ENCODE data around the gene BTF3L4.
"Not testable (repeated sequence)": the region's sequence is repeated elsewhere in the genome, so short reads cannot be mapped to it uniquely, and the experiment has no call there.

The BTF3L4 gene

GRCh38 chr1:52033190-52034049 lies 22.7 kb upstream of the BTF3L4 start, which contains the start of gene KTI12:
Gene KTI12, minus strand, starts transcription at chr1:52033810. Its CDS starts 49 bp downstream, at chr1:52033761.
- Histone ChIP-seq H3K27me3 (ENCODE audit: control insufficient read depth in 1 of 2, insufficient read depth in 2 of 2, low read length in 2 of 2) (no peaks in the 10 kb centered on the region), H3K9ac (ENCODE audit: low read length in 2 of 2) (peak within 1 kb of the TSS; percentile 73 to 82), H3K4me3 (ENCODE audit: low read length in 2 of 2) (peak within 1 kb of the TSS; percentile 77 to 97), H3K4me1 (ENCODE audit: control insufficient read depth, insufficient read depth, low read length) (peaks cover 12% of the 10 kb centered on the region), H3K27ac (ENCODE audit: low read length) (peak within 1 kb of the TSS; percentile 59), H3K36me3 (ENCODE audit: control insufficient read depth in 2 of 2, insufficient read depth in 2 of 2, low read length in 2 of 2) (no peaks in the 10 kb centered on the region), H3K9me3 (ENCODE audit: control insufficient read depth in 2 of 2, low read length in 2 of 2) (no peaks in the 10 kb centered on the region)

GRCh38 chr1:52034050-52034384 lies 22.1 kb upstream of the BTF3L4 start:
- peak overlapping the region; percentile 59 for H3K27ac ChIP-seq (ENCODE audit: low read length)
- no peaks in the 10 kb centered on the region for H3K27me3 ChIP-seq (ENCODE audit: control insufficient read depth in 1 of 2, insufficient read depth in 2 of 2, low read length in 2 of 2)
- no peaks in the 10 kb centered on the region for H3K9me3 ChIP-seq (ENCODE audit: control insufficient read depth in 2 of 2, low read length in 2 of 2)
- H3K9ac ChIP-seq (ENCODE audit: low read length in 2 of 2): peak overlapping the region; percentile 73 to 82
- peaks cover 0 to under 1% of the 10 kb centered on the region in 2 donors for H3K36me3 ChIP-seq (ENCODE audit: control insufficient read depth in 2 of 2, insufficient read depth in 2 of 2, low read length in 2 of 2)
- peaks cover 12% of the 10 kb centered on the region for H3K4me1 ChIP-seq (ENCODE audit: control insufficient read depth, insufficient read depth, low read length)
- H3K4me3 ChIP-seq (ENCODE audit: low read length in 2 of 2): peak overlapping the region; percentile 77 to 97

GRCh38 chr1:52037402-52037814 lies 18.7 kb upstream of the BTF3L4 start:
- Histone ChIP-seq H3K4me3 (ENCODE audit: low read length in 2 of 2) (no peak overlapping the region), H3K9me3 (ENCODE audit: control insufficient read depth in 2 of 2, low read length in 2 of 2) (no peaks in the 10 kb centered on the region), H3K27ac (ENCODE audit: low read length) (no peak overlapping the region)

GRCh38 chr1:52037909-52038308 lies 18.2 kb upstream of the BTF3L4 start:
- Histone ChIP-seq H3K9me3 (ENCODE audit: control insufficient read depth in 2 of 2, low read length in 2 of 2) (no peaks in the 10 kb centered on the region), H3K27ac (ENCODE audit: low read length) (no peak overlapping the region), H3K36me3 (ENCODE audit: control insufficient read depth in 2 of 2, insufficient read depth in 2 of 2, low read length in 2 of 2) (peaks cover 0 to 2% of the 10 kb centered on the region in 2 donors), H3K4me3 (ENCODE audit: low read length in 2 of 2) (no peak overlapping the region), H3K4me1 (ENCODE audit: control insufficient read depth, insufficient read depth, low read length) (peaks cover under 1% of the 10 kb centered on the region), H3K27me3 (ENCODE audit: control insufficient read depth in 1 of 2, insufficient read depth in 2 of 2, low read length in 2 of 2) (no peaks in the 10 kb centered on the region), H3K9ac (ENCODE audit: low read length in 2 of 2) (no peak overlapping the region)

More at GRCh38 chr1:52037402-52037814, 18.7 kb upstream of the BTF3L4 start:
- Histone ChIP-seq H3K9ac (ENCODE audit: low read length in 2 of 2) (no peak overlapping the region), H3K4me1 (ENCODE audit: control insufficient read depth, insufficient read depth, low read length) (peaks cover 5% of the 10 kb centered on the region), H3K36me3 (ENCODE audit: control insufficient read depth in 2 of 2, insufficient read depth in 2 of 2, low read length in 2 of 2) (peaks cover 0 to 2% of the 10 kb centered on the region in 2 donors), H3K27me3 (ENCODE audit: control insufficient read depth in 1 of 2, insufficient read depth in 2 of 2, low read length in 2 of 2) (no peaks in the 10 kb centered on the region)

DNA sequence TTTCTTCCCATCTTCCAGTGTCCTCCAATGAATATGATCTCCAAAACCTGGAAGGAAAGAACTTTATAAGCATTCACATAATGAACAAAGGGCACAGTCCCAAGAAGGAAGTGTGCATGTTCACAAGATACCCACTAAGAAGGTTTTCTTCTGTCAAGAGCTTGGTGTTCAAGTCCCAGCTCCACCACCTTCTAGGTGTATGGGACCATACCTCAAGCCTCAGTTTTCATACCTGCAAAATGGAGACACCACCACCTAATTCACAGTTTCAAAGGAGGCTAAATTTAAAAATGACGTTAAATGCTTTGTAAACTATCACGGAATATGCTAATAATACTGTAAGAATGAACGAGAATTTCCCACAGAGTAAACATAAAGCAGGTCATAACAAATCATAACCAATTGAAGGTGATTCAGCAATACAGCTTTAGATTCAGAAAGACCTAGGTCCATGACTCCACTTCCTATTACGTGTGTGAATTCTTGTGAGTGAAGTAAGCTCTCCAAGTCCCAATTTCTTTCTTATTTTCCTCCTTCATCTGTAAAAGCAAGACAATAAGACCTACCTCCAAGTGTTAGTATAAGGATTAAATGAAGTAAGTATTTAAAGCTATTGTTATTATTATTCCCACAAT lies 14.4 kb upstream of the BTF3L4 start:
- Histone ChIP-seq H3K4me3 (ENCODE audit: low read length in 2 of 2) (no peak overlapping the region), H3K9me3 (ENCODE audit: control insufficient read depth in 2 of 2, low read length in 2 of 2) (no peaks in the 10 kb centered on the region), H3K4me1 (ENCODE audit: control insufficient read depth, insufficient read depth, low read length) (no peaks in the 10 kb centered on the region), H3K27me3 (ENCODE audit: control insufficient read depth in 1 of 2, insufficient read depth in 2 of 2, low read length in 2 of 2) (no peaks in the 10 kb centered on the region), H3K9ac (ENCODE audit: low read length in 2 of 2) (no peak overlapping the region), H3K36me3 (ENCODE audit: control insufficient read depth in 2 of 2, insufficient read depth in 2 of 2, low read length in 2 of 2) (peaks cover 0 to 4% of the 10 kb centered on the region in 2 donors), H3K27ac (ENCODE audit: low read length) (no peak overlapping the region)

GRCh38 chr1:52045236-52045635 lies 10.9 kb upstream of the BTF3L4 start:
- H3K27ac ChIP-seq (ENCODE audit: low read length): no peak overlapping the region
- H3K27me3 ChIP-seq (ENCODE audit: control insufficient read depth in 1 of 2, insufficient read depth in 2 of 2, low read length in 2 of 2): no peaks in the 10 kb centered on the region
- H3K4me1 ChIP-seq (ENCODE audit: control insufficient read depth, insufficient read depth, low read length): no peaks in the 10 kb centered on the region
- peaks cover 0 to 2% of the 10 kb centered on the region in 2 donors for H3K36me3 ChIP-seq (ENCODE audit: control insufficient read depth in 2 of 2, insufficient read depth in 2 of 2, low read length in 2 of 2)
- H3K9ac ChIP-seq (ENCODE audit: low read length in 2 of 2): no peak overlapping the region
- H3K4me3 ChIP-seq (ENCODE audit: low read length in 2 of 2): no peak overlapping the region
- no peaks in the 10 kb centered on the region for H3K9me3 ChIP-seq (ENCODE audit: control insufficient read depth in 2 of 2, low read length in 2 of 2)

- not testable (repeated sequence) for H3K27ac ChIP-seq (ENCODE audit: low read length); H3K9ac ChIP-seq (ENCODE audit: low read length in 2 of 2); H3K36me3 ChIP-seq (ENCODE audit: control insufficient read depth in 2 of 2, insufficient read depth in 2 of 2, low read length in 2 of 2); H3K4me1 ChIP-seq (ENCODE audit: control insufficient read depth, insufficient read depth, low read length); H3K27me3 ChIP-seq (ENCODE audit: control insufficient read depth in 1 of 2, insufficient read depth in 2 of 2, low read length in 2 of 2); H3K9me3 ChIP-seq (ENCODE audit: control insufficient read depth in 2 of 2, low read length in 2 of 2); H3K4me3 ChIP-seq (ENCODE audit: low read length in 2 of 2)
These were observed 10.4 kb upstream of the BTF3L4 start for GRCh38 chr1:52045666-52046195.

GRCh38 chr1:52049337-52049736 lies 6.8 kb upstream of the BTF3L4 start:
- not testable (repeated sequence) for H3K27me3 ChIP-seq (ENCODE audit: control insufficient read depth in 1 of 2, insufficient read depth in 2 of 2, low read length in 2 of 2); H3K4me1 ChIP-seq (ENCODE audit: control insufficient read depth, insufficient read depth, low read length); H3K9ac ChIP-seq (ENCODE audit: low read length in 2 of 2); H3K27ac ChIP-seq (ENCODE audit: low read length); H3K36me3 ChIP-seq (ENCODE audit: control insufficient read depth in 2 of 2, insufficient read depth in 2 of 2, low read length in 2 of 2); H3K4me3 ChIP-seq (ENCODE audit: low read length in 2 of 2); H3K9me3 ChIP-seq (ENCODE audit: control insufficient read depth in 2 of 2, low read length in 2 of 2)

DNA sequence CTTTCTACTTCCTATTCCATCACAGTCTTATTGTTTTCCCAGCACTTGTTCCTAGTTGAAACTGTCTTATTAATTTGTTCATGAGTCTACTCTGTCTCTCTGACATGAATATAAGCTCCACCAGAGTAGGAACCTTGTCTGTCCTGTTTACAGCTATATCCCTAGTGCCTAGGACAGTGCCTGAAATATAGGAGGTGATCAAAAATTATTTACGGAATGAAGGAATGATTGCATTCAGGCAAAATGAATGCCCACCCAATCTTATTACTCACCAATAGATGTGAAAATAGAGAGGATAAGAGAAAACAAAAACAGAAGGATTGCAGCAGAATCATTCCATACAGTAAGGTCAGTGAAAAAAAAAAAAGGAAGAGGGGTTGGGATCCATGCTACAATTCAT lies 2.2 kb upstream of the BTF3L4 start:
- no peaks in the 10 kb centered on the region for H3K27me3 ChIP-seq (ENCODE audit: control insufficient read depth in 1 of 2, insufficient read depth in 2 of 2, low read length in 2 of 2)
- H3K9me3 ChIP-seq (ENCODE audit: control insufficient read depth in 2 of 2, low read length in 2 of 2): no peaks in the 10 kb centered on the region
- peaks cover 0 to 3% of the 10 kb centered on the region in 2 donors for H3K36me3 ChIP-seq (ENCODE audit: control insufficient read depth in 2 of 2, insufficient read depth in 2 of 2, low read length in 2 of 2)
- peak overlapping the region in 1 of 2 donors; percentile 97 for H3K4me3 ChIP-seq (ENCODE audit: low read length in 2 of 2)
- no peak overlapping the region for H3K9ac ChIP-seq (ENCODE audit: low read length in 2 of 2)
- H3K27ac ChIP-seq (ENCODE audit: low read length): no peak overlapping the region
- H3K4me1 ChIP-seq (ENCODE audit: control insufficient read depth, insufficient read depth, low read length): peaks cover 20% of the 10 kb centered on the region

GRCh38 chr1:52054496-52055065 lies 1.5 kb upstream of the BTF3L4 start:
- Histone ChIP-seq H3K27ac (ENCODE audit: low read length) (peak overlapping the region; percentile 83), H3K4me1 (ENCODE audit: control insufficient read depth, insufficient read depth, low read length) (peaks cover 20% of the 10 kb centered on the region), H3K9ac (ENCODE audit: low read length in 2 of 2) (peak overlapping the region; percentile 81 to 94), H3K4me3 (ENCODE audit: low read length in 2 of 2) (peak overlapping the region; percentile 85 to 97), H3K9me3 (ENCODE audit: control insufficient read depth in 2 of 2, low read length in 2 of 2) (no peaks in the 10 kb centered on the region), H3K36me3 (ENCODE audit: control insufficient read depth in 2 of 2, insufficient read depth in 2 of 2, low read length in 2 of 2) (peaks cover 0 to 3% of the 10 kb centered on the region in 2 donors), H3K27me3 (ENCODE audit: control insufficient read depth in 1 of 2, insufficient read depth in 2 of 2, low read length in 2 of 2) (no peaks in the 10 kb centered on the region)
